Stomach smooth muscle (tissue), 2 donors: ENCODE results near the gene GRM4.

Source experiments
- H3K27ac ChIP-seq: one replicate; pipeline ENCODE4 v1.7.0; 2013; ENCODE audit warnings: mild to moderate bottlenecking, low read length, inconsistent platforms
- H3K27me3 ChIP-seq, 2 donors: one replicate each; pipeline ENCODE4 v1.7.0; 2013; ENCODE audit warnings: low read length in 2 of 2; ENCODE audit not compliant: insufficient read depth in 2 of 2, control insufficient read depth in 1 of 2
- H3K36me3 ChIP-seq, 2 donors: one replicate each; pipeline ENCODE4 v1.7.0; 2013; ENCODE audit warnings: low read length in 2 of 2; ENCODE audit not compliant: control insufficient read depth in 2 of 2, insufficient read depth in 2 of 2
- H3K4me1 ChIP-seq: one replicate; pipeline ENCODE4 v1.7.0; 2013; ENCODE audit warnings: low read length; ENCODE audit not compliant: control insufficient read depth, insufficient read depth
- H3K4me3 ChIP-seq, 2 donors: one replicate each; pipeline ENCODE4 v1.7.0; 2013; ENCODE audit warnings: low read length in 2 of 2
- H3K9ac ChIP-seq, 2 donors: one replicate each; pipeline ENCODE4 v1.7.0; 2013; ENCODE audit warnings: low read length in 2 of 2, mild to moderate bottlenecking in 1 of 2
- H3K9me3 ChIP-seq, 2 donors: one replicate each; pipeline ENCODE4 v1.7.0; 2013; ENCODE audit warnings: low read length in 2 of 2; ENCODE audit not compliant: control insufficient read depth in 2 of 2
- donor health status: healthy.
- donor health status: Pancreatic carcinoma.

GRM4 gene

GRCh38 chr6:34140075-34140474 lies 5.8 kb downstream of the GRM4 start:
- H3K9me3 ChIP-seq, result no peaks in the 10 kb centered on the region
- peaks cover 20% of the 10 kb centered on the region for H3K4me1 ChIP-seq
- H3K9ac ChIP-seq, result no peak overlapping the region
- no peaks in the 10 kb centered on the region for H3K36me3 ChIP-seq
- no peak overlapping the region for H3K4me3 ChIP-seq
- peaks cover 75 to 78% of the 10 kb centered on the region in 2 donors for H3K27me3 ChIP-seq
- no peak overlapping the region for H3K27ac ChIP-seq

GRCh38 chr6:34138914-34139510 lies 6.9 kb downstream of the GRM4 start:
- H3K27ac ChIP-seq, result no peak overlapping the region
- no peak overlapping the region for H3K9ac ChIP-seq
- H3K36me3 ChIP-seq, result no peaks in the 10 kb centered on the region
- peaks cover 9% of the 10 kb centered on the region for H3K4me1 ChIP-seq
- H3K4me3 ChIP-seq, result no peak overlapping the region
- H3K9me3 ChIP-seq, result no peaks in the 10 kb centered on the region
- H3K27me3 ChIP-seq, result peaks cover 77% of the 10 kb centered on the region in 2 donors

GRCh38 chr6:34138191-34138590 lies 7.7 kb downstream of the GRM4 start:
- no peak overlapping the region for H3K4me3 ChIP-seq
- H3K4me1 ChIP-seq, result peaks cover 2% of the 10 kb centered on the region
- no peak overlapping the region for H3K27ac ChIP-seq
- no peaks in the 10 kb centered on the region for H3K9me3 ChIP-seq
- peaks cover 73 to 77% of the 10 kb centered on the region in 2 donors for H3K27me3 ChIP-seq
- no peak overlapping the region for H3K9ac ChIP-seq
- H3K36me3 ChIP-seq, result no peaks in the 10 kb centered on the region

- Histone ChIP-seq H3K27me3 (peaks cover 57 to 63% of the 10 kb centered on the region in 2 donors), H3K9me3 (no peaks in the 10 kb centered on the region), H3K27ac (no peak overlapping the region), H3K9ac (no peak overlapping the region), H3K4me1 (no peaks in the 10 kb centered on the region), H3K4me3 (no peak overlapping the region), H3K36me3 (no peaks in the 10 kb centered on the region)
Measured at GRCh38 chr6:34135541-34135940, 10.3 kb downstream of the GRM4 start.

GRCh38 chr6:34132486-34133185 lies 13.3 kb downstream of the GRM4 start:
- Histone ChIP-seq H3K9me3 (no peaks in the 10 kb centered on the region), H3K9ac (no peak overlapping the region), H3K27ac (no peak overlapping the region), H3K4me1 (no peaks in the 10 kb centered on the region), H3K27me3 (peaks cover 40 to 42% of the 10 kb centered on the region in 2 donors), H3K4me3 (no peak overlapping the region), H3K36me3 (no peaks in the 10 kb centered on the region)

GRCh38 chr6:34131326-34132290 lies 14.3 kb downstream of the GRM4 start:
- no peak overlapping the region for H3K27ac ChIP-seq
- H3K9ac ChIP-seq, result no peak overlapping the region
- H3K27me3 ChIP-seq, result peaks cover 38 to 40% of the 10 kb centered on the region in 2 donors
- no peaks in the 10 kb centered on the region for H3K9me3 ChIP-seq
- no peaks in the 10 kb centered on the region for H3K36me3 ChIP-seq
- no peaks in the 10 kb centered on the region for H3K4me1 ChIP-seq
- no peak overlapping the region for H3K4me3 ChIP-seq

- Histone ChIP-seq H3K9me3 (no peaks in the 10 kb centered on the region), H3K4me3 (no peak overlapping the region), H3K4me1 (no peaks in the 10 kb centered on the region), H3K27ac (no peak overlapping the region), H3K36me3 (no peaks in the 10 kb centered on the region), H3K27me3 (peaks cover 38% of the 10 kb centered on the region in 2 donors), H3K9ac (no peak overlapping the region)
Measured at GRCh38 chr6:34130862-34131261, 15.0 kb downstream of the GRM4 start.

GRCh38 chr6:34129753-34130152 lies 16.1 kb downstream of the GRM4 start:
- H3K9ac ChIP-seq, result no peak overlapping the region

GRCh38 chr6:34128045-34128444 lies 17.8 kb downstream of the GRM4 start:
- no peak overlapping the region for H3K4me3 ChIP-seq
- no peaks in the 10 kb centered on the region for H3K4me1 ChIP-seq
- no peaks in the 10 kb centered on the region for H3K9me3 ChIP-seq
- no peaks in the 10 kb centered on the region for H3K36me3 ChIP-seq
- H3K9ac ChIP-seq, result no peak overlapping the region
- no peak overlapping the region for H3K27ac ChIP-seq
- peaks cover 19 to 30% of the 10 kb centered on the region in 2 donors for H3K27me3 ChIP-seq

More at GRCh38 chr6:34129753-34130152, 16.1 kb downstream of the GRM4 start:
- Histone ChIP-seq H3K27me3 (peaks cover 28% of the 10 kb centered on the region in 2 donors), H3K36me3 (no peaks in the 10 kb centered on the region), H3K9me3 (no peaks in the 10 kb centered on the region), H3K4me1 (no peaks in the 10 kb centered on the region), H3K27ac (no peak overlapping the region), H3K4me3 (no peak overlapping the region)

- Histone ChIP-seq H3K27me3 (peaks cover 10 to 22% of the 10 kb centered on the region in 2 donors), H3K36me3 (no peaks in the 10 kb centered on the region), H3K9ac (no peak overlapping the region), H3K4me1 (no peaks in the 10 kb centered on the region), H3K9me3 (no peaks in the 10 kb centered on the region), H3K4me3 (no peak overlapping the region), H3K27ac (no peak overlapping the region)
Measured at GRCh38 chr6:34126419-34126818, 19.5 kb downstream of the GRM4 start.
